Parathyroid adenoma (tissue), 2 donors: ENCODE results near the gene PRR15L.

Experiments used
- H2AFZ ChIP-seq: fragments of 300-600 bp; sonication (generic); one replicate; pipeline ENCODE4 v1.7.0; 2017; ENCODE audit warnings: antibody characterized with exemption, mild to moderate bottlenecking
- H3K27ac ChIP-seq: fragments of 300-600 bp; sonication (generic); one replicate; pipeline ENCODE4 v1.7.0; 2017
- H3K27me3 ChIP-seq: fragments of 300-600 bp; sonication (generic); one replicate; pipeline ENCODE4 v1.7.0; 2017; ENCODE audit warnings: low read length; ENCODE audit not compliant: control insufficient read depth, insufficient read depth
- H3K36me3 ChIP-seq: fragments of 300-600 bp; sonication (generic); one replicate; pipeline ENCODE4 v1.7.0; 2017; ENCODE audit warnings: low read length; ENCODE audit not compliant: control insufficient read depth, insufficient read depth
- H3K4me1 ChIP-seq: fragments of 300-600 bp; sonication (generic); one replicate; pipeline ENCODE4 v1.7.0; 2017; ENCODE audit warnings: control low read depth
- H3K4me2 ChIP-seq: fragments of 300-600 bp; sonication (generic); one replicate; pipeline ENCODE4 v1.7.0; 2017; ENCODE audit warnings: low read length
- H3K4me3 ChIP-seq: fragments of 300-600 bp; sonication (generic); one replicate; pipeline ENCODE4 v1.7.0; 2017; ENCODE audit warnings: low read depth, low read length
- H3K79me2 ChIP-seq: fragments of 300-600 bp; sonication (generic); one replicate; pipeline ENCODE4 v1.7.0; 2017; ENCODE audit warnings: control low read depth
- H3K9ac ChIP-seq: fragments of 300-600 bp; sonication (generic); one replicate; pipeline ENCODE4 v1.7.0; 2017; ENCODE audit warnings: mild to moderate bottlenecking
- H3K9me3 ChIP-seq: fragments of 300-600 bp; sonication (generic); one replicate; pipeline ENCODE4 v1.7.0; 2017; ENCODE audit warnings: low read length; ENCODE audit not compliant: control insufficient read depth
- CTCF ChIP-seq: fragments of 300-600 bp; sonication (generic); IDR thresholded peaks from one replicate; pipeline ENCODE4 v1.7.0; 2017; ENCODE audit warnings: antibody characterized with exemption, mild to moderate bottlenecking
- donor health status: primary hyperparathyroidism.

PRR15L gene

DNA sequence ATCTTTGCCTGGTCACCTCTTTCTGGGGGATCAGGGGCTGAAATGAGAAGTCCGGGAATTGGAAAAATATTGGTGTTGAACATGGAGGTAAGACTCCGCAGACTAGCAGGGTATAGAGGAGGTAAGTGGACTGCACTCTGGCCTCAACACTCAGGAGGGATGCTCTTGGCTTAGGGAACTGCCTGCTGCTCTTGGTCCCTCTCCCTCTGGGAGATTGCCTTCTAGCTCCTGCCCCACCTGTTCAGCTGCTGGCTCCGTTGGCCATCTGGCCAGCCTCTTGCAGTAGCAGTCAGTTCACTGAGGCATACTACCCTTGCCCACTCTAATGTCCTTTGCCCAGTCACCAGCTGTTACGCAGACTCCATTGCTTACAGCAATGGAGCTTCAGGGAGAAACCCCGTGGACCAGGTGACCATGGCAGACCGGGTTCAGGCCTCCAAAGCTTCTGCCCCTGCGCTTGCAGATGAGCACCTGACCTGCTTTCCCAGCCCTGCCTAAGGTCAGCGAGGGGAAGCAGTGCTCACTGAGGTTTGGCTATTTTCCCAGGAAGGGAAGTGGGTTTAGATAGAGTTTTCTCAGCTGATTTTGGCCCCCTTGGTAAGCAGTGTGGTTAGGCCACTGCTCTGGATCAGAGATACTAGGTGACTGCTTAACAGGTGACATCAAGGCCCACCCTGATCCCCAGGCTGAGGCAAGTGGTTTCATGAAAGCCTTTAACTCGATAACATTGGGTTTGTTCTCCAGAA is 25.1 kb upstream of the PRR15L start:
- H3K4me2 ChIP-seq, result no peak overlapping the region
- H3K4me3 ChIP-seq, result no peak overlapping the region
- no peaks in the 10 kb centered on the region for H3K27me3 ChIP-seq
- TF ChIP-seq CTCF, result no peak
- H3K36me3 ChIP-seq, result no peaks in the 10 kb centered on the region
- no peak overlapping the region for H3K27ac ChIP-seq
- H3K4me1 ChIP-seq, result peaks cover 21% of the 10 kb centered on the region
- H3K9me3 ChIP-seq, result no peaks in the 10 kb centered on the region
- H3K79me2 ChIP-seq, result no peaks in the 10 kb centered on the region
- no peak overlapping the region for H3K9ac ChIP-seq
- no peak overlapping the region for H2AFZ ChIP-seq

DNA sequence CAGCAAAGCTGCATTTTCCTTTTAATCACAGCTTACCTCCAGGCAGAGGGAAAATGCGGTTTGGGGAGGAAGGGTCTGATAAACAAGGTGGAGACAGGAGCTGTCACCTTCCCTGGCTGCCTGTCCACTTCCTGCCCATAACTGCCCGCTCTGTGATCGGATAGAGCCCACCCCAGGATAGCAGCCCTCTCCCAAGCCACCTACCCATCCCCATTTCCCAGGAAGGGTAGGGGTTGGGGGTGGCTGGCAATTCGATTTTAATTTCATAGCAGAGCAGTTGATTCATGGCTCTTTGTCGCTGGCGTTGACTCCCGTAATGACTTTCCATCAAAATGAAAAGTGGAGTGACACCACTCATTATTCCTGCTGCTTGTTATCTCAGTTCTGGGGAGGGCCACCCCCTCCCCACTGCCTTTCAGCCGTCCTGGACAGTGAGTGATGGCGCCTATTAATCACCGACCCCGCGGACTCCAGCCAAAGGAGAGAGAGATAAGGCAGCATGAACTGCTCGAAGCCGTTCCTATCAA is 24.5 kb upstream of the PRR15L start:
- H3K4me3 ChIP-seq, result no peak overlapping the region
- no peak for TF ChIP-seq CTCF
- H3K36me3 ChIP-seq, result no peaks in the 10 kb centered on the region
- H3K27ac ChIP-seq, result no peak overlapping the region
- H2AFZ ChIP-seq, result no peak overlapping the region
- no peak overlapping the region for H3K9ac ChIP-seq
- H3K4me1 ChIP-seq, result peaks cover 14% of the 10 kb centered on the region
- H3K27me3 ChIP-seq, result no peaks in the 10 kb centered on the region
- no peak overlapping the region for H3K4me2 ChIP-seq
- H3K79me2 ChIP-seq, result no peaks in the 10 kb centered on the region
- H3K9me3 ChIP-seq, result no peaks in the 10 kb centered on the region

- no peak for TF ChIP-seq CTCF
- no peak overlapping the region for H3K4me3 ChIP-seq
- no peak overlapping the region for H2AFZ ChIP-seq
- H3K36me3 ChIP-seq, result no peaks in the 10 kb centered on the region
- H3K27me3 ChIP-seq, result no peaks in the 10 kb centered on the region
- no peak overlapping the region for H3K4me2 ChIP-seq
- H3K9me3 ChIP-seq, result no peaks in the 10 kb centered on the region
- no peaks in the 10 kb centered on the region for H3K79me2 ChIP-seq
- H3K9ac ChIP-seq, result no peak overlapping the region
- H3K4me1 ChIP-seq, result peaks cover 7% of the 10 kb centered on the region
- no peak overlapping the region for H3K27ac ChIP-seq
Measured at GRCh38 chr17:47981462-47981861, 23.8 kb upstream of the PRR15L start.

DNA sequence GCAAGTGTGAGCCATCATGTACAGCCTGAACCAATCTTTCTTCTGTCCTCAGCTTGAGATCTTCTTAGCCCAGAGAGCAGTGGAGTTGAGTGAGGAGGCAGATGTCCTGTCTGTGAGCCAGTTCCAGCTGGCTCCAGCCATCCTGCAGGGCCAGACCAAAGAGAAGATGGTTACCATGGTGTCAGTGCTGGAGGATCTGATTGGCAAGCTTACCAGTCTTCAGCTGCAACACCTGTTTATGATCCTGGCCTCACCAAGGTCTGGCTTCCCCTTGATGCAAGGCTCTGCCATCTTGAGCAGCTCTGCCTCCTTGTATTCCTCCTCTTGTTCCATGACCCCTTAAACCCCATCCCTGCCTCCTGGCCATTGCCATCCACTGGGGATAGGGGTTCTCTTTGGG is 22.9 kb upstream of the PRR15L start:
- Histone ChIP-seq H3K36me3 (no peaks in the 10 kb centered on the region), H3K4me2 (no peak overlapping the region), H3K9me3 (no peaks in the 10 kb centered on the region), H3K79me2 (no peaks in the 10 kb centered on the region), H3K27ac (no peak overlapping the region), H3K4me3 (no peak overlapping the region), H3K4me1 (peaks cover 7% of the 10 kb centered on the region), H2AFZ (no peak overlapping the region), H3K27me3 (no peaks in the 10 kb centered on the region), H3K9ac (no peak overlapping the region)
- no peak for TF ChIP-seq CTCF

DNA sequence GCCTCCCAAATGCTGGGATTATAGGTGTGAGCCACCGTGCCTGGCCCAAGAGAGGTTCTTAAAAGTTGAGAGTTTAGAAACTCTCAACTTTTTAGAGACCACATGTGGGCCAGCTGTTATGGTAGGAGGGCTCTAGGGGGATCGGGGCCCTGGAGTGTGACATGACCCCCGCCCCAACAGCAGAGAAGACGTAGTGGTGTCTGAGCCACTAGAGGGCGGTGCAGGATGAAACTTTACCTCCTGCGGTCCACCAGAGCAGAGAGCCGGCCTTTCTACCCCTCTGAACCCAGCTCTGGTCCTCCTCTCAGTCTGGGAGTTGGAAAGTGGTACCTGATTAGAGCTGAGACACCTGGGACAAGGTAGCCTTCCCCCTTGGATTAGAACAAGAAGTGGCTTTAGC is 20.6 kb upstream of the PRR15L start:
- peaks cover 7% of the 10 kb centered on the region for H3K4me1 ChIP-seq
- H3K36me3 ChIP-seq, result no peaks in the 10 kb centered on the region
- H3K9ac ChIP-seq, result no peak overlapping the region
- TF ChIP-seq CTCF, result peak; percentile 84
- H3K9me3 ChIP-seq, result no peaks in the 10 kb centered on the region
- H3K4me3 ChIP-seq, result no peak overlapping the region
- H3K4me2 ChIP-seq, result no peak overlapping the region
- no peak overlapping the region for H2AFZ ChIP-seq
- no peaks in the 10 kb centered on the region for H3K79me2 ChIP-seq
- H3K27ac ChIP-seq, result no peak overlapping the region
- H3K27me3 ChIP-seq, result no peaks in the 10 kb centered on the region
